Measurements from ENCODE around the gene ATG16L1. TPM values are rescaled to one million over a fixed set of nuclear protein-coding genes. Genes with fewer than 3 reads are reported as not detected.

The ATG16L1 gene
- total and polyA plus RNA-seq, 2 of the 4 experiments (the other 2 are of a cell fraction): 20.0 to 26.2 TPM

DNA sequence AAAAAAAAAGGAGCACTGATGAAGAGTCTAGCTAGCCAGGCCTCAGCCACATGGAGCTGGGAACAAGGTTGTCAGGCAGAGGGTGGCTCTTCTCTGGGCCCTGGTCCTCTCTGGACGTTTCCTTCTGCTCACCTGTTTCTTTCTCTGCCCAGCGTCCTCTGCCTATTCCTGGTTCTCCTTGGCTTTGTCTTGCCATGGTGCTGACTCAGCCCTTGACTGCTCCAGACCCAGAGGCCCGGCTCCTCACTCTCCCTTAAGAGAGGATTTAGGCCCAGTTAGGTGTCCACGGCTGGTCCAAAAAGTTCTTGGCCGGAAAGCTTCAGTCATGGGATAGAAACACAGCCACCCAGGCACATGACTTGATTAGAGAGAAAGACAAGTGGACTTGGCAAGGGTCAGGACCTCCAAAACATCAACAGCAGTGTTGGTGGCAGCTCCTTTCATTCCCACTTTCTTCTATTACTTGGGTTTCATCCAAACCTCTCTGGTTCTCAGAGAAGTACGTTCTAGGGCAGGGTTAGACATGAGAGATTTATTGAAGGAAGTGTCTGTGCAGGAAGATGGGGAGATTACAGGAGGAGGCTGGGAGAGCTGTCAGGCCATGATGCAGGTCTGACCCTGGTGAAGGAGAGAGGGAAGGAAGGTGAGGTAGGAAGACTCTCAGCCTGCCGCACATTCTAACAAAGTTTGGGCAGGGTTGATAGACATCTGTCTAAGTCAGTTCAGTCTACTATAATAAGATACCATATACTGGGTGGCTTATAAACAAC, 14.5 kb upstream of the ATG16L1 start:
- Histone ChIP-seq H3K9me1 (ENCODE audit: insufficient read depth, low read length) (no peaks in the 10 kb centered on the region), H3K4ac (ENCODE audit: low read depth, low read length) (no peak overlapping the region), H3K56ac (ENCODE audit: extremely low read depth, insufficient read depth, low read length) (no peak overlapping the region), H3K9me3 (ENCODE audit: control insufficient read depth, insufficient read depth, low read length) (peaks cover 3% of the 10 kb centered on the region; the same call in 1 of the 2 replicates), H4K20me1 (ENCODE audit: insufficient read depth, low read length) (no peaks in the 10 kb centered on the region), H3K27me3 (ENCODE audit: control insufficient read depth, insufficient read depth, low read length) (peaks cover 9% of the 10 kb centered on the region; the same call in 1 of the 2 replicates), H3K4me2 (ENCODE audit: low read depth, low read length) (no peak overlapping the region), H3K4me1 (ENCODE audit: control insufficient read depth, insufficient read depth, low read length) (no peaks in the 10 kb centered on the region), H3K14ac (replicated peaks; ENCODE audit: low read depth, low read length) (no peak overlapping the region), H4K91ac (ENCODE audit: insufficient read depth, low read depth, low read length) (no peak overlapping the region), H3K27ac (ENCODE audit: insufficient read depth, low read length) (no peak overlapping the region), H2BK15ac (ENCODE audit: low read depth, low read length) (no peak overlapping the region), H4K8ac (ENCODE audit: low read depth in 2 of 2, low read length in 2 of 2) (no peak overlapping the region), H2BK5ac (ENCODE audit: low read depth, low read length, poor library complexity, severe bottlenecking) (no peak overlapping the region), H3K36me3 (ENCODE audit: control insufficient read depth, insufficient read depth, low read length) (no peaks in the 10 kb centered on the region), H3K18ac (ENCODE audit: low read depth, low read length) (no peak overlapping the region), H2BK120ac (ENCODE audit: low read depth, low read length) (no peak overlapping the region), H2AK5ac (ENCODE audit: low read depth, low read length) (no peak overlapping the region), H3K9ac (ENCODE audit: low read depth, low read length) (no peak overlapping the region), H2AFZ (replicated peaks; ENCODE audit: low read length, poor library complexity) (no peak overlapping the region), H3K23ac (ENCODE audit: low read depth, low read length) (no peak overlapping the region), H2AK9ac (replicated peaks; ENCODE audit: low read depth, low read length, poor library complexity) (no peak overlapping the region), H3K79me1 (ENCODE audit: low read depth in 1 of 2, low read length in 2 of 2) (no peaks in the 10 kb centered on the region), H3K4me3 (ENCODE audit: insufficient read depth, low read depth, low read length) (no peak overlapping the region), H2BK20ac (ENCODE audit: low read depth, low read length) (no peak overlapping the region), H4K5ac (ENCODE audit: low read depth, low read length) (no peak overlapping the region)
- WGBS, 2 experiments (ENCODE audit: extremely low coverage in 2 of 2, insufficient read length in 1 of 2): no CpG with 5 or more reads among the region's 7 CpGs
- no TSS peak for BruUV-seq (replicated peaks)
- ChIA-PET CTCF (no interaction called here), POLR2A (ENCODE audit: unreplicated experiment) (no interaction called here)
- in situ Hi-C loops (cut with MboI; ENCODE audit: low sequenced_read_pairs) (no loop called here), dilution Hi-C loops (cut with HindIII; ENCODE audit: low sequenced_read_pairs, unreplicated experiment) (no loop called here), intact Hi-C loops (cut with micrococcal nuclease) (no loop called here)
- no peak for TF ChIP-seq CHD1 (IDR thresholded peaks at IDR 0.05; ENCODE audit: low read depth, low read length)
- TF ChIP-seq POLR2A (IDR thresholded peaks at IDR 0.05; ENCODE audit: low read depth, low read length): no peak
- no peak for TF ChIP-seq MXI1 (IDR thresholded peaks at IDR 0.05; ENCODE audit: borderline replicate concordance, low read depth, low read length)
- TF ChIP-seq RFX5 (IDR thresholded peaks at IDR 0.05; ENCODE audit: low read depth, low read length): no peak
- DNase-seq (no peak), ATAC-seq (ENCODE audit: low read depth) (no peak)

Data from IMR-90 (cell line).